Nephron (organoid): ENCODE results near the gene PDCD2L.
"Not testable (repeated sequence)": the region's sequence is repeated elsewhere in the genome, so short reads cannot be mapped to it uniquely, and the experiment has no call there.

Experiments used
- H3K27ac Mint-ChIP-seq, 3 experiments: 2 replicates each; pipeline ENCODE4 v1.8.0; 2020; ENCODE audit warnings: mixed read lengths in 3 of 3, mild to moderate bottlenecking in 2 of 3, moderate library complexity in 1 of 3
- H3K27me3 Mint-ChIP-seq: 2 replicates; pipeline ENCODE4 v1.8.0; 2021; ENCODE audit warnings: low read depth, mild to moderate bottlenecking, moderate library complexity, mixed read lengths
- H3K36me3 Mint-ChIP-seq: 2 replicates; pipeline ENCODE4 v1.8.0; 2020; ENCODE audit warnings: low read depth, mixed read lengths
- H3K4me1 Mint-ChIP-seq: 2 replicates; pipeline ENCODE4 v1.8.0; 2020; ENCODE audit warnings: mixed read lengths
- H3K4me3 Mint-ChIP-seq, 3 experiments: 2 replicates each; pipeline ENCODE4 v1.8.0; 2020; ENCODE audit warnings: mild to moderate bottlenecking in 3 of 3, mixed read lengths in 3 of 3, moderate library complexity in 2 of 3
- H3K9me3 Mint-ChIP-seq: 2 replicates; pipeline ENCODE4 v1.8.0; 2020; ENCODE audit warnings: mixed read lengths
- TF ChIP-seq, protein P1 (sequence below), 3 experiments: fragments of 200-600 bp; sonication (generic); IDR thresholded peaks; one replicate each; pipeline ENCODE4 v1.5.0; 2021; ENCODE audit warnings: antibody characterized with exemption in 3 of 3; ENCODE audit not compliant: unreplicated experiment in 3 of 3

The PDCD2L gene

DNA sequence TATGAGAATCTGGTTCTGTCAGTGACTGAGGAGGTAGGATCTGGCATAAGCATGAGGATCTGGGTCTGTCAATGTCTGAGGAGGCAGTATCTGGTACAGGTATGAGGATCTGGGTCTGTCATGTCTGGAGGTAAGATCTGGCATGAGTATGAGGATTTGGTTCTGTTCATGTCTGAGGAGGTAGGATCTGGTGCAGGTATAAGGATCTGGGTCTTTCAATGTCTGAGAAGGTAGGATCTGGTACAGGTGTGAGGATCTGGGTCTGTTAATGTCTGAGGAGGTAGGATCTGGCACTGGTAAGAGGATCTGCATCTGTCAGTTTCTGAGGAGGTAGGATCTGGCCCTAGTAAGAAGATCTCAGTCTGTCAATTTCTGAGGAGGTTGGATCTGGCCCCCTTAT, 12.4 kb upstream of the PDCD2L start:
- peaks cover 4% of the 10 kb centered on the region for H3K4me1 Mint-ChIP-seq
- H3K4me3 Mint-ChIP-seq, result no peak overlapping the region
- TF ChIP-seq, protein P1, sequence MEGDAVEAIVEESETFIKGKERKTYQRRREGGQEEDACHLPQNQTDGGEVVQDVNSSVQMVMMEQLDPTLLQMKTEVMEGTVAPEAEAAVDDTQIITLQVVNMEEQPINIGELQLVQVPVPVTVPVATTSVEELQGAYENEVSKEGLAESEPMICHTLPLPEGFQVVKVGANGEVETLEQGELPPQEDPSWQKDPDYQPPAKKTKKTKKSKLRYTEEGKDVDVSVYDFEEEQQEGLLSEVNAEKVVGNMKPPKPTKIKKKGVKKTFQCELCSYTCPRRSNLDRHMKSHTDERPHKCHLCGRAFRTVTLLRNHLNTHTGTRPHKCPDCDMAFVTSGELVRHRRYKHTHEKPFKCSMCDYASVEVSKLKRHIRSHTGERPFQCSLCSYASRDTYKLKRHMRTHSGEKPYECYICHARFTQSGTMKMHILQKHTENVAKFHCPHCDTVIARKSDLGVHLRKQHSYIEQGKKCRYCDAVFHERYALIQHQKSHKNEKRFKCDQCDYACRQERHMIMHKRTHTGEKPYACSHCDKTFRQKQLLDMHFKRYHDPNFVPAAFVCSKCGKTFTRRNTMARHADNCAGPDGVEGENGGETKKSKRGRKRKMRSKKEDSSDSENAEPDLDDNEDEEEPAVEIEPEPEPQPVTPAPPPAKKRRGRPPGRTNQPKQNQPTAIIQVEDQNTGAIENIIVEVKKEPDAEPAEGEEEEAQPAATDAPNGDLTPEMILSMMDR (IDR thresholded peaks at IDR 0.05; ENCODE audit: unreplicated experiment in 3 of 3), result no peak
- H3K27me3 Mint-ChIP-seq, result no peaks in the 10 kb centered on the region
- H3K9me3 Mint-ChIP-seq, result no peaks in the 10 kb centered on the region
- no peak overlapping the region for H3K27ac Mint-ChIP-seq
- H3K36me3 Mint-ChIP-seq, result peaks cover 11% of the 10 kb centered on the region

GRCh38 chr19:34393031-34393430, 11.2 kb upstream of the PDCD2L start:
- TF ChIP-seq, protein P1 (IDR thresholded peaks at IDR 0.05; ENCODE audit: unreplicated experiment in 3 of 3), result no peak
- H3K27ac Mint-ChIP-seq, result no peak overlapping the region
- H3K36me3 Mint-ChIP-seq, result peaks cover 6% of the 10 kb centered on the region
- no peaks in the 10 kb centered on the region for H3K9me3 Mint-ChIP-seq
- no peak overlapping the region for H3K4me3 Mint-ChIP-seq
- H3K4me1 Mint-ChIP-seq, result peaks cover 4% of the 10 kb centered on the region
- H3K27me3 Mint-ChIP-seq, result no peaks in the 10 kb centered on the region

GRCh38 chr19:34393629-34394028, 10.6 kb upstream of the PDCD2L start:
- Mint-ChIP-seq H3K4me1 (peaks cover 4% of the 10 kb centered on the region), H3K27me3 (no peaks in the 10 kb centered on the region), H3K27ac (peak overlapping the region in 1 of 3 experiments; percentile 36), H3K9me3 (no peaks in the 10 kb centered on the region), H3K36me3 (peaks cover 3% of the 10 kb centered on the region), H3K4me3 (peak overlapping the region in 1 of 3 experiments; percentile 13)
- TF ChIP-seq, protein P1 (IDR thresholded peaks at IDR 0.05; ENCODE audit: unreplicated experiment in 3 of 3), result no peak

GRCh38 chr19:34397853-34398252, 6.3 kb upstream of the PDCD2L start:
- no peak overlapping the region for H3K4me3 Mint-ChIP-seq
- H3K36me3 Mint-ChIP-seq, result peaks cover 27% of the 10 kb centered on the region
- H3K9me3 Mint-ChIP-seq, result no peaks in the 10 kb centered on the region
- H3K4me1 Mint-ChIP-seq, result peaks cover 4% of the 10 kb centered on the region
- H3K27me3 Mint-ChIP-seq, result no peaks in the 10 kb centered on the region
- H3K27ac Mint-ChIP-seq, result no peak overlapping the region
- TF ChIP-seq, protein P1 (IDR thresholded peaks at IDR 0.05; ENCODE audit: unreplicated experiment in 3 of 3), result no peak

GRCh38 chr19:34399886-34400285, 4.3 kb upstream of the PDCD2L start:
- Mint-ChIP-seq H3K27me3 (no peaks in the 10 kb centered on the region), H3K4me1 (no peaks in the 10 kb centered on the region), H3K27ac (no peak overlapping the region), H3K36me3 (peaks cover 27% of the 10 kb centered on the region), H3K9me3 (no peaks in the 10 kb centered on the region), H3K4me3 (no peak overlapping the region)
- TF ChIP-seq, protein P1 (IDR thresholded peaks at IDR 0.05; ENCODE audit: unreplicated experiment in 3 of 3), result no peak

DNA sequence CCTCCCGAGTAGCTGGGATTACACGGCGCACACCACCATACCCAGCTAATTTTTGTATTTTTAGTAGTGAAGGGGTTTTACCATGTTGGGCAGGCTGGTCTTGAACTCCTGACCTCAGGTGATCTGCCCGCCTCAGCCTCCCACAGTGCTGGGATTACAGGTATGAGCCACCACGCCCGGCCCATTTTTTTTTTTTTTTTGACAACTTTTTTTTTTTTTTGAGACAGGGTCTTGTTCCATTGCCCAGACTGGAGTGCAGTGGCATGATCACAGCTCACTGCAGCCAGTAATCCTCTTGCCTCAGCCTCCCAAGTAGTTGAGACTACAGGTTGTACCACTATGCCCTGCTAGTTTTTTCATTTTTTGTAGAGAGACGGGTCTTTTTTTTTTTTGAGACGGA, 3.4 kb upstream of the PDCD2L start:
- H3K4me1 Mint-ChIP-seq, H3K9me3 Mint-ChIP-seq, H3K4me3 Mint-ChIP-seq, H3K27ac Mint-ChIP-seq, H3K27me3 Mint-ChIP-seq: not testable (repeated sequence)
- H3K36me3 Mint-ChIP-seq, result peaks cover 24% of the 10 kb centered on the region
- TF ChIP-seq, protein P1 (IDR thresholded peaks at IDR 0.05; ENCODE audit: unreplicated experiment in 3 of 3), result peak in 1 of 3 experiments; percentile 0
